ENCODE measurements around the gene TOMM7.

- TF ChIP-seq GATA2 (IDR thresholded peaks at IDR 0.05; ENCODE audit: low read depth, low read length), result no peak
- TF ChIP-seq GATA3 (IDR thresholded peaks at IDR 0.05; ENCODE audit: low read depth, low read length), result no peak
Measured at GRCh38 chr7:22845221-22845834, 22.7 kb upstream of the TOMM7 start.

Measured in SH-SY5Y (cell line).